ENCODE results near the gene CLIC3.

Gene CLIC3

GRCh38 chr9:136952876-136953770 is 43.2 kb downstream of the CLIC3 start:
- Histone ChIP-seq H3K4me3 (ENCODE audit: extremely low read depth, insufficient read depth, low read length, poor library complexity, severe bottlenecking) (no peak overlapping the region), H3K36me3 (ENCODE audit: control insufficient read depth, insufficient read depth, low read length) (no peaks in the 10 kb centered on the region), H3K27ac (ENCODE audit: low read depth, low read length, severe bottlenecking) (no peak overlapping the region), H3K4me1 (ENCODE audit: control insufficient read depth, insufficient read depth, low read length, poor library complexity, severe bottlenecking) (no peaks in the 10 kb centered on the region), H3K9me3 (ENCODE audit: control insufficient read depth, low read length) (peaks cover 3% of the 10 kb centered on the region)
- 90 to 93% methylated on average over 33 to 38 of the region's 44 CpGs for WGBS, 2 experiments (ENCODE audit: insufficient coverage in 2 of 2)

GRCh38 chr9:136952321-136952850 is 44.0 kb downstream of the CLIC3 start:
- Histone ChIP-seq H3K36me3 (ENCODE audit: control insufficient read depth, insufficient read depth, low read length) (no peaks in the 10 kb centered on the region), H3K9me3 (ENCODE audit: control insufficient read depth, low read length) (peaks cover 3% of the 10 kb centered on the region), H3K4me1 (ENCODE audit: control insufficient read depth, insufficient read depth, low read length, poor library complexity, severe bottlenecking) (no peaks in the 10 kb centered on the region), H3K27ac (ENCODE audit: low read depth, low read length, severe bottlenecking) (no peak overlapping the region), H3K4me3 (ENCODE audit: extremely low read depth, insufficient read depth, low read length, poor library complexity, severe bottlenecking) (no peak overlapping the region)
- WGBS, 2 experiments (ENCODE audit: insufficient coverage in 2 of 2): 86 to 87% methylated on average over 11 of the region's 15 CpGs

- H3K27ac ChIP-seq (ENCODE audit: low read depth, low read length, severe bottlenecking): no peak within 1 kb of the TSS
- peaks cover 3% of the 10 kb centered on the region for H3K9me3 ChIP-seq (ENCODE audit: control insufficient read depth, low read length)
- H3K36me3 ChIP-seq (ENCODE audit: control insufficient read depth, insufficient read depth, low read length): no peaks in the 10 kb centered on the region
- H3K4me3 ChIP-seq (ENCODE audit: extremely low read depth, insufficient read depth, low read length, poor library complexity, severe bottlenecking): no peak within 1 kb of the TSS
- WGBS, 2 experiments (ENCODE audit: insufficient coverage in 2 of 2): 86% methylated on average over 7 to 13 of the region's 14 CpGs
- H3K4me1 ChIP-seq (ENCODE audit: control insufficient read depth, insufficient read depth, low read length, poor library complexity, severe bottlenecking): no peaks in the 10 kb centered on the region
Measured at GRCh38 chr9:136951541-136952320, 44.6 kb downstream of the CLIC3 start, which contains the start of gene LCN12. TSS of gene LCN12 (plus strand) at chr9:136952273. CDS start at chr9:136952328, 55 bp downstream.

GRCh38 chr9:136950656-136951276 is 45.6 kb downstream of the CLIC3 start:
- Histone ChIP-seq H3K27ac (ENCODE audit: low read depth, low read length, severe bottlenecking) (no peak overlapping the region), H3K36me3 (ENCODE audit: control insufficient read depth, insufficient read depth, low read length) (no peaks in the 10 kb centered on the region), H3K4me1 (ENCODE audit: control insufficient read depth, insufficient read depth, low read length, poor library complexity, severe bottlenecking) (no peaks in the 10 kb centered on the region), H3K9me3 (ENCODE audit: control insufficient read depth, low read length) (no peaks in the 10 kb centered on the region), H3K4me3 (ENCODE audit: extremely low read depth, insufficient read depth, low read length, poor library complexity, severe bottlenecking) (peak overlapping the region; percentile 34)
- 59 to 63% methylated on average over 8 of the region's 9 CpGs for WGBS, 2 experiments (ENCODE audit: insufficient coverage in 2 of 2)

- Histone ChIP-seq H3K9me3 (ENCODE audit: control insufficient read depth, low read length) (no peaks in the 10 kb centered on the region), H3K36me3 (ENCODE audit: control insufficient read depth, insufficient read depth, low read length) (no peaks in the 10 kb centered on the region), H3K27ac (ENCODE audit: low read depth, low read length, severe bottlenecking) (no peak overlapping the region), H3K4me1 (ENCODE audit: control insufficient read depth, insufficient read depth, low read length, poor library complexity, severe bottlenecking) (no peaks in the 10 kb centered on the region), H3K4me3 (ENCODE audit: extremely low read depth, insufficient read depth, low read length, poor library complexity, severe bottlenecking) (peak overlapping the region; percentile 34)
- WGBS, 2 experiments (ENCODE audit: insufficient coverage in 2 of 2): 7 to 10% methylated on average over 46 to 56 of the region's 63 CpGs
Measured at GRCh38 chr9:136949817-136950655, 46.3 kb downstream of the CLIC3 start.

GRCh38 chr9:136949239-136949816 is 47.0 kb downstream of the CLIC3 start:
- WGBS, 2 experiments (ENCODE audit: insufficient coverage in 2 of 2): 31 to 40% methylated on average over 6 to 18 of the region's 22 CpGs
- no peaks in the 10 kb centered on the region for H3K9me3 ChIP-seq (ENCODE audit: control insufficient read depth, low read length)
- no peak overlapping the region for H3K27ac ChIP-seq (ENCODE audit: low read depth, low read length, severe bottlenecking)
- H3K4me3 ChIP-seq (ENCODE audit: extremely low read depth, insufficient read depth, low read length, poor library complexity, severe bottlenecking): peak overlapping the region; percentile 34
- H3K4me1 ChIP-seq (ENCODE audit: control insufficient read depth, insufficient read depth, low read length, poor library complexity, severe bottlenecking): no peaks in the 10 kb centered on the region
- H3K36me3 ChIP-seq (ENCODE audit: control insufficient read depth, insufficient read depth, low read length): no peaks in the 10 kb centered on the region

GRCh38 chr9:136947955-136948510 is 48.3 kb downstream of the CLIC3 start:
- H3K36me3 ChIP-seq (ENCODE audit: control insufficient read depth, insufficient read depth, low read length): peaks cover 3% of the 10 kb centered on the region
- no peak overlapping the region for H3K27ac ChIP-seq (ENCODE audit: low read depth, low read length, severe bottlenecking)
- no peaks in the 10 kb centered on the region for H3K4me1 ChIP-seq (ENCODE audit: control insufficient read depth, insufficient read depth, low read length, poor library complexity, severe bottlenecking)
- H3K4me3 ChIP-seq (ENCODE audit: extremely low read depth, insufficient read depth, low read length, poor library complexity, severe bottlenecking): no peak overlapping the region
- 62 to 66% methylated on average over 9 to 14 of the region's 15 CpGs for WGBS, 2 experiments (ENCODE audit: insufficient coverage in 2 of 2)
- H3K9me3 ChIP-seq (ENCODE audit: control insufficient read depth, low read length): no peaks in the 10 kb centered on the region

GRCh38 chr9:136947028-136947891 is 49.1 kb downstream of the CLIC3 start:
- H3K27ac ChIP-seq (ENCODE audit: low read depth, low read length, severe bottlenecking): no peak overlapping the region
- H3K9me3 ChIP-seq (ENCODE audit: control insufficient read depth, low read length): no peaks in the 10 kb centered on the region
- 80 to 88% methylated on average over 15 to 21 of the region's 26 CpGs for WGBS, 2 experiments (ENCODE audit: insufficient coverage in 2 of 2)
- no peak overlapping the region for H3K4me3 ChIP-seq (ENCODE audit: extremely low read depth, insufficient read depth, low read length, poor library complexity, severe bottlenecking)
- H3K4me1 ChIP-seq (ENCODE audit: control insufficient read depth, insufficient read depth, low read length, poor library complexity, severe bottlenecking): peaks cover 4% of the 10 kb centered on the region
- peaks cover 10% of the 10 kb centered on the region for H3K36me3 ChIP-seq (ENCODE audit: control insufficient read depth, insufficient read depth, low read length)
